Upper lobe of left lung (tissue), 4 donors: Measurements from ENCODE around the gene N4BP2.

Source experiments
- EP300 ChIP-seq, 4 donors: sonication (generic); formaldehyde crosslinking; IDR thresholded peaks; one replicate each; pipeline ENCODE4 v1.5.1; 2017; ENCODE audit warnings: antibody characterized with exemption in 4 of 4, control low read depth in 2 of 4
- POLR2AphosphoS5 ChIP-seq, 2 donors: sonication (generic); formaldehyde crosslinking; IDR thresholded peaks; one replicate each; pipeline ENCODE4 v1.5.1; 2017; ENCODE audit warnings: antibody characterized with exemption in 2 of 2
- TF ChIP-seq, protein P1 (sequence below), 6 experiments: fragments of 450-650 bp in 4 of 6; fragments of 200-600 bp in 2 of 6; sonication (generic) in 2 of 6; IDR thresholded peaks; one replicate each; pipeline ENCODE4 v1.5.1; 2016 to 2019; ENCODE audit warnings: antibody characterized with exemption in 6 of 6

GRCh38 chr4:40192114-40193015 is 135.7 kb downstream of the N4BP2 start:
- TF ChIP-seq EP300 (IDR thresholded peaks at IDR 0.05), result no peak
- TF ChIP-seq, protein P1, sequence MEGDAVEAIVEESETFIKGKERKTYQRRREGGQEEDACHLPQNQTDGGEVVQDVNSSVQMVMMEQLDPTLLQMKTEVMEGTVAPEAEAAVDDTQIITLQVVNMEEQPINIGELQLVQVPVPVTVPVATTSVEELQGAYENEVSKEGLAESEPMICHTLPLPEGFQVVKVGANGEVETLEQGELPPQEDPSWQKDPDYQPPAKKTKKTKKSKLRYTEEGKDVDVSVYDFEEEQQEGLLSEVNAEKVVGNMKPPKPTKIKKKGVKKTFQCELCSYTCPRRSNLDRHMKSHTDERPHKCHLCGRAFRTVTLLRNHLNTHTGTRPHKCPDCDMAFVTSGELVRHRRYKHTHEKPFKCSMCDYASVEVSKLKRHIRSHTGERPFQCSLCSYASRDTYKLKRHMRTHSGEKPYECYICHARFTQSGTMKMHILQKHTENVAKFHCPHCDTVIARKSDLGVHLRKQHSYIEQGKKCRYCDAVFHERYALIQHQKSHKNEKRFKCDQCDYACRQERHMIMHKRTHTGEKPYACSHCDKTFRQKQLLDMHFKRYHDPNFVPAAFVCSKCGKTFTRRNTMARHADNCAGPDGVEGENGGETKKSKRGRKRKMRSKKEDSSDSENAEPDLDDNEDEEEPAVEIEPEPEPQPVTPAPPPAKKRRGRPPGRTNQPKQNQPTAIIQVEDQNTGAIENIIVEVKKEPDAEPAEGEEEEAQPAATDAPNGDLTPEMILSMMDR (IDR thresholded peaks at IDR 0.05), result no peak
- TF ChIP-seq POLR2AphosphoS5 (IDR thresholded peaks at IDR 0.05), result no peak
